WTC11 (cell line): ENCODE data around the gene VWA3A.

Source experiments
- ATF3 ChIP-seq: sonication (generic); formaldehyde crosslinking; conservative IDR thresholded peaks from 2 replicates; pipeline ENCODE4 v1.8.1; 2022; ENCODE audit warnings: mild to moderate bottlenecking, missing genetic modification reagents
- CREB1 ChIP-seq: sonication (generic); formaldehyde crosslinking; IDR thresholded peaks from 2 replicates; pipeline ENCODE4 v1.8.0; 2023; ENCODE audit warnings: mild to moderate bottlenecking, missing genetic modification reagents
- CREM ChIP-seq: sonication (generic); formaldehyde crosslinking; IDR thresholded peaks from 2 replicates; pipeline ENCODE4 v1.8.1; 2022; ENCODE audit warnings: mild to moderate bottlenecking, missing genetic modification reagents, moderate library complexity
- E2F4 ChIP-seq: sonication (generic); formaldehyde crosslinking; IDR thresholded peaks from 2 replicates; pipeline ENCODE4 v1.8.1; 2022; ENCODE audit warnings: low read depth, mild to moderate bottlenecking, moderate library complexity, missing genetic modification reagents, borderline replicate concordance
- FOXP1 ChIP-seq: sonication (generic); formaldehyde crosslinking; IDR thresholded peaks from 2 replicates; pipeline ENCODE4 v1.8.0; 2022; ENCODE audit warnings: missing genetic modification reagents, mild to moderate bottlenecking, moderate library complexity, borderline replicate concordance
- IRF2 ChIP-seq: sonication (generic); formaldehyde crosslinking; IDR thresholded peaks from 2 replicates; pipeline ENCODE4 v1.8.0; 2022; ENCODE audit warnings: low read depth, missing genetic modification reagents, borderline replicate concordance
- ZBTB21 ChIP-seq: sonication (generic); formaldehyde crosslinking; IDR thresholded peaks from 2 replicates; pipeline ENCODE4 v1.8.1; 2023; ENCODE audit warnings: mild to moderate bottlenecking, missing genetic modification reagents, borderline replicate concordance
- TF ChIP-seq, protein P1 (sequence below): fragments of 200-600 bp; IDR thresholded peaks from 2 replicates; pipeline ENCODE4 v1.8.0; 2022; ENCODE audit warnings: antibody characterized with exemption
- TF ChIP-seq, protein P2 (sequence below): sonication (generic); formaldehyde crosslinking; IDR thresholded peaks from 2 replicates; pipeline ENCODE4 v1.8.0; 2022; ENCODE audit warnings: mild to moderate bottlenecking, missing genetic modification reagents

DNA sequence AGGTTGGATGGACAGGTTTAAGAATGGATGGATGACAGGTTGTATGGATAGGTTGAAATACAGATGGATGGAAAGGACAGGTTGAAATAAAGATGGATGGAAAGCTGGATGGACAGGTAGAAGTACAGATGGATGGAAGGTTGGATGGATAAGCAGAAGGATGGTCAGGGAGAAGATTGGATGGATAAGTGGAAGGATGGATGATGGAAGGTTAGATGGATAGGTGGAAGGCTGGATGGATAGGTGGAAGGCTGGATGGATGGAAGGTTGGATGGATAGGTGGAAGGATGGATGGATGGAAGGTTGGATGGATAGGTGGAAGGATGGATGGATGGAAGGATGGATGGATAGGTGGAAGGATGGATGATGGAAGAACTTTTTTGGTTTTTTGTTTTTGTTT lies 69.1 kb downstream of the VWA3A start:
- TF ChIP-seq E2F4 (CRISPR knock-in tag) (no peak), CREB1 (CRISPR knock-in tag) (no peak), IRF2 (CRISPR knock-in tag) (no peak), ATF3 (CRISPR knock-in tag) (no peak), CREM (no peak), FOXP1 (CRISPR knock-in tag) (no peak), ZBTB21 (CRISPR knock-in tag) (no peak)
- TF ChIP-seq, protein P1, sequence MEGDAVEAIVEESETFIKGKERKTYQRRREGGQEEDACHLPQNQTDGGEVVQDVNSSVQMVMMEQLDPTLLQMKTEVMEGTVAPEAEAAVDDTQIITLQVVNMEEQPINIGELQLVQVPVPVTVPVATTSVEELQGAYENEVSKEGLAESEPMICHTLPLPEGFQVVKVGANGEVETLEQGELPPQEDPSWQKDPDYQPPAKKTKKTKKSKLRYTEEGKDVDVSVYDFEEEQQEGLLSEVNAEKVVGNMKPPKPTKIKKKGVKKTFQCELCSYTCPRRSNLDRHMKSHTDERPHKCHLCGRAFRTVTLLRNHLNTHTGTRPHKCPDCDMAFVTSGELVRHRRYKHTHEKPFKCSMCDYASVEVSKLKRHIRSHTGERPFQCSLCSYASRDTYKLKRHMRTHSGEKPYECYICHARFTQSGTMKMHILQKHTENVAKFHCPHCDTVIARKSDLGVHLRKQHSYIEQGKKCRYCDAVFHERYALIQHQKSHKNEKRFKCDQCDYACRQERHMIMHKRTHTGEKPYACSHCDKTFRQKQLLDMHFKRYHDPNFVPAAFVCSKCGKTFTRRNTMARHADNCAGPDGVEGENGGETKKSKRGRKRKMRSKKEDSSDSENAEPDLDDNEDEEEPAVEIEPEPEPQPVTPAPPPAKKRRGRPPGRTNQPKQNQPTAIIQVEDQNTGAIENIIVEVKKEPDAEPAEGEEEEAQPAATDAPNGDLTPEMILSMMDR = no peak
- TF ChIP-seq, protein P2, sequence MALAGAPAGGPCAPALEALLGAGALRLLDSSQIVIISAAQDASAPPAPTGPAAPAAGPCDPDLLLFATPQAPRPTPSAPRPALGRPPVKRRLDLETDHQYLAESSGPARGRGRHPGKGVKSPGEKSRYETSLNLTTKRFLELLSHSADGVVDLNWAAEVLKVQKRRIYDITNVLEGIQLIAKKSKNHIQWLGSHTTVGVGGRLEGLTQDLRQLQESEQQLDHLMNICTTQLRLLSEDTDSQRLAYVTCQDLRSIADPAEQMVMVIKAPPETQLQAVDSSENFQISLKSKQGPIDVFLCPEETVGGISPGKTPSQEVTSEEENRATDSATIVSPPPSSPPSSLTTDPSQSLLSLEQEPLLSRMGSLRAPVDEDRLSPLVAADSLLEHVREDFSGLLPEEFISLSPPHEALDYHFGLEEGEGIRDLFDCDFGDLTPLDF = no peak
